SH-SY5Y (cell line): ENCODE results near the gene TSHZ3.

Source experiments
- GATA2 ChIP-seq: IDR thresholded peaks from 2 replicates; pipeline ENCODE4 v1.6.1; 2011; ENCODE audit warnings: mild to moderate bottlenecking, low read depth, low read length
- GATA3 ChIP-seq: IDR thresholded peaks from 2 replicates; pipeline ENCODE4 v1.6.1; 2011; ENCODE audit warnings: low read depth, mild to moderate bottlenecking, low read length, moderate library complexity

- TF ChIP-seq GATA3 (no peak), GATA2 (no peak)
Measured at GRCh38 chr19:31337008-31337914, 12.0 kb downstream of the TSHZ3 start.
